Measurements from ENCODE around the gene CAMK1G.

The CAMK1G gene

GRCh38 chr1:209662879-209663327 is 79.4 kb downstream of the CAMK1G start:
- DNase-seq (ENCODE audit: low read depth, low spot score): no peak

All from iPS DF 19.7 (cell line).